T-cell (primary cell): ENCODE data around the gene RAC3. TPM values are rescaled to one million over a fixed set of nuclear protein-coding genes. Genes with fewer than 3 reads are reported as not detected.

Experiments
- ATAC-seq, 4 experiments: fragments of 200-7000 bp in 3 of 4; fragments of 150-1000 bp in 1 of 4; cut with Tn5 transposase; replicated peaks in 1 of 4; 1 replicate in 3 of 4; 2 replicates in 1 of 4; pipeline ENCODE4 v1.10.0; 2021; ENCODE audit warnings: moderate library complexity in 3 of 4, mild to moderate bottlenecking in 2 of 4, moderate number of reproducible peaks in 1 of 4
- CTCF ChIA-PET, 2 donors: fragments of 300-600 bp; sonication (Branson Sonifier 250); formaldehyde crosslinking; loops; one replicate each; lab custom pipeline; 2022; ENCODE audit warnings: antibody characterized with exemption in 2 of 2; lab: Charles Lee
- POLR2A ChIA-PET, 2 donors: fragments of 300-600 bp; sonication (Branson Sonifier 250); formaldehyde crosslinking; loops; one replicate each; lab custom pipeline; 2022; ENCODE audit warnings: antibody characterized with exemption in 2 of 2; lab: Charles Lee
- DNase-seq, 35 experiments: peaks; one replicate each; pipeline versions ENCODE4 v3.0.0 to v3.0.0-alpha.2; 2013 to 2023
- H3K27ac ChIP-seq: one replicate; pipeline ENCODE4 v1.5.1; 2013; ENCODE audit warnings: low read length
- H3K27me3 ChIP-seq, 2 experiments: replicated peaks in 1 of 2; 1 replicate in 1 of 2; 2 replicates in 1 of 2; pipeline versions ENCODE4 v1.6.1 to v1.7.0; 2013; ENCODE audit warnings: low read length in 1 of 2, mixed read lengths in 1 of 2; ENCODE audit not compliant: control insufficient read depth in 2 of 2, insufficient read depth in 2 of 2; ENCODE audit errors: extremely low read depth in 1 of 2
- H3K36me3 ChIP-seq, 2 donors: 1 replicate in 1 of 2; 2 replicates in 1 of 2; pipeline versions ENCODE4 v1.6.1 to v1.7.0; 2013; ENCODE audit warnings: low read length in 1 of 2; ENCODE audit not compliant: control insufficient read depth in 2 of 2, insufficient read depth in 1 of 2; ENCODE audit errors: extremely low read depth in 1 of 2
- H3K4me1 ChIP-seq, 2 experiments: 1 replicate in 1 of 2; 2 replicates in 1 of 2; pipeline versions ENCODE4 v1.6.1 to v1.7.0; 2013; ENCODE audit warnings: low read length in 2 of 2, mixed read lengths in 1 of 2; ENCODE audit not compliant: insufficient read depth in 2 of 2, control insufficient read depth in 1 of 2; ENCODE audit errors: extremely low read depth in 1 of 2
- H3K4me3 ChIP-seq, 2 donors: 1 replicate in 1 of 2; 2 replicates in 1 of 2; pipeline versions ENCODE4 v1.5.1 to v1.7.0; 2013; ENCODE audit warnings: mild to moderate bottlenecking in 2 of 2, low read length in 1 of 2, moderate library complexity in 1 of 2; ENCODE audit not compliant: control insufficient read depth in 1 of 2; ENCODE audit errors: extremely low read depth in 1 of 2
- H3K9me3 ChIP-seq: 2 replicates; pipeline ENCODE4 v1.7.0; 2013
- H3K27ac Mint-ChIP-seq, 2 donors: one replicate each; pipeline ENCODE4 v1.8.0; 2020 to 2021; ENCODE audit warnings: mild to moderate bottlenecking in 2 of 2, mixed read lengths in 2 of 2
- H3K27me3 Mint-ChIP-seq, 2 donors: one replicate each; pipeline ENCODE4 v1.8.0; 2021 to 2022; ENCODE audit warnings: mixed read lengths in 2 of 2
- H3K36me3 Mint-ChIP-seq: one replicate; pipeline ENCODE4 v1.8.0; 2021; ENCODE audit warnings: mixed read lengths
- H3K4me1 Mint-ChIP-seq, 3 donors: one replicate each; pipeline ENCODE4 v1.8.0; 2020 to 2022; ENCODE audit warnings: mixed read lengths in 3 of 3, mild to moderate bottlenecking in 1 of 3
- H3K4me3 Mint-ChIP-seq, 3 donors: one replicate each; pipeline ENCODE4 v1.8.0; 2020 to 2022; ENCODE audit warnings: mild to moderate bottlenecking in 3 of 3, mixed read lengths in 3 of 3, moderate library complexity in 3 of 3
- H3K9me3 Mint-ChIP-seq, 3 donors: one replicate each; pipeline ENCODE4 v1.8.0; 2020 to 2022; ENCODE audit warnings: mixed read lengths in 3 of 3
- WGBS: methylation state at CpG from one replicate; pipeline ENCODE4 v1.1.5; 2013; ENCODE audit warnings: missing lambda C conversion rate; ENCODE audit not compliant: insufficient coverage; 5-methylcytosine and 5-hydroxymethylcytosine counted together
- total RNA-seq, 35 experiments: library from RNA in 6 of 35; stranded (reverse) in 6 of 35; fragments of 120-200 nt in 1 of 35; gene quantifications; one replicate each; pipeline versions ENCODE4 v1.2.1 to v1.2.4 and lab custom pipeline; 2013 to 2026

RAC3 gene
- total RNA-seq, 5 donors from 2014 or later (not counting 1 experiment from before 2014, with no cell fraction given) = 1.1 to 5.4 (median 3.6) TPM

DNA sequence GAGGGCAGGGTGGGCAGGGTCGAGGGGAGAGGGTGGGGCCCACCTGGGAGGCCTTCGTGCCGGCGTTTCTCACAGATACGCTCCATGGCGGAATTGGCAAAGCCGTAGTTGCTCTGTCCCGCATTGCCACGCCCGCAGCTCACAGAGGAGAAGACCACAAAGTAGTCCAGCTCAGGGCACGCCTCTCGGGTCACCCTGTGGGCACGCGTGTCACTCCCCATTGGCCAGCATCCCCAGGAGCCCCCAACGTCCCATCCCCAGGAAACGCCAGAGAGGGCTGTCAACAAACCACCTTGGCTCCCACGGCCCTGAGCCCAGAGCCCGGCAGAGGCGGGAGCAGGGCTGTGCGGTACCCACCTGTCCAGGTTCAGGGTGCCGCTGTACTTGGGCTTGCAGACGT is 50.5 kb downstream of the RAC3 start:
- Histone ChIP-seq H3K4me3 (no peak overlapping the region), H3K36me3 (peaks cover 41 to 62% of the 10 kb centered on the region in 2 donors), H3K27me3 (no peaks in the 10 kb centered on the region), H3K27ac (no peak overlapping the region), H3K4me1 (no peaks in the 10 kb centered on the region), H3K9me3 (no peaks in the 10 kb centered on the region)
- ATAC-seq = no peak
- peak in 1 of 35 experiments; percentile 0 for DNase-seq
- CTCF ChIA-PET = no interaction called here
- Mint-ChIP-seq H3K9me3 (no peaks in the 10 kb centered on the region), H3K4me3 (no peak overlapping the region), H3K27me3 (no peaks in the 10 kb centered on the region), H3K27ac (no peak overlapping the region), H3K4me1 (no peaks in the 10 kb centered on the region), H3K36me3 (peaks cover 8% of the 10 kb centered on the region)
- 95% methylated on average over 21 of the region's 22 CpGs for WGBS
- POLR2A ChIA-PET = no interaction called here

DNA sequence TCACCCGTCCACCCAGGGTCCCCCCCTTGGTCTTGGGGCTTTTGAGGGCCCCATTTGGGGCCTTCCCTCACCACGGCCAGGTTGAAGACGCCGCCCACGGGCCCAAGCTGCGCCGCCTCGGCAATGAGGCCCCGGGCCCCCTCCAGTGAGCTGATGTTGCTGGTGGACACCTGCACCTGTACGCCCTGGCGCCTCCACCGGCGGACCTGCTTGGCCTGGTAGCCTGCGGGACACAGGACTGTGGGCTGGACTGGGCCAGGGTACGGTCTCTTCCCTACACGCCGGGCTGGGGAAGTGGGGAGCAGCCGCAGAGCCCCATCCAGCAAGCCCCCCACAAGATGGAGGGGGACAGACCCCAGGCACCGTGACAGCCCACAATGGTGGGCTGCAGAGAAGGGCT is 51.0 kb downstream of the RAC3 start:
- H3K27me3 ChIP-seq = no peaks in the 10 kb centered on the region
- Mint-ChIP-seq H3K36me3 (peaks cover 8% of the 10 kb centered on the region), H3K4me1 (no peaks in the 10 kb centered on the region), H3K9me3 (no peaks in the 10 kb centered on the region), H3K27ac (no peak overlapping the region), H3K27me3 (no peaks in the 10 kb centered on the region), H3K4me3 (no peak overlapping the region)
- H3K27ac ChIP-seq = no peak overlapping the region
- H3K4me1 ChIP-seq = no peaks in the 10 kb centered on the region
- peaks cover 41 to 67% of the 10 kb centered on the region in 2 donors for H3K36me3 ChIP-seq
- peak in 1 of 35 experiments; percentile 6 for DNase-seq
- 89% methylated on average over 14 of the region's 19 CpGs for WGBS
- no peaks in the 10 kb centered on the region for H3K9me3 ChIP-seq
- ChIA-PET POLR2A (no interaction called here), CTCF (no interaction called here)
- H3K4me3 ChIP-seq = no peak overlapping the region
- ATAC-seq = no peak

- 95% methylated on average over 24 of the region's 24 CpGs for WGBS
- CTCF ChIA-PET = no interaction called here
- peaks cover 41 to 71% of the 10 kb centered on the region in 2 donors for H3K36me3 ChIP-seq
These were observed 51.5 kb downstream of the RAC3 start for GRCh38 chr17:82083009-82083408.

More at GRCh38 chr17:82083009-82083408, 51.5 kb downstream of the RAC3 start:
- Mint-ChIP-seq H3K4me3 (no peak overlapping the region), H3K4me1 (no peaks in the 10 kb centered on the region), H3K27ac (no peak overlapping the region), H3K9me3 (no peaks in the 10 kb centered on the region), H3K36me3 (peaks cover 8% of the 10 kb centered on the region), H3K27me3 (no peaks in the 10 kb centered on the region)
- no peaks in the 10 kb centered on the region for H3K9me3 ChIP-seq
- ATAC-seq = no peak
- H3K4me3 ChIP-seq = no peak overlapping the region
- no peaks in the 10 kb centered on the region for H3K27me3 ChIP-seq
- H3K27ac ChIP-seq = no peak overlapping the region
- POLR2A ChIA-PET = no interaction called here
- H3K4me1 ChIP-seq = no peaks in the 10 kb centered on the region
- peak in 1 of 35 experiments; percentile 1 for DNase-seq

Other genes starting within 250 kb of the RAC3 start
- under 1 TPM in 1 of 5 donors, not detected in 4; 0.13 TPM for gene GCGR, start 227.5 kb upstream of the RAC3 start, total RNA-seq
- 10 to 100 TPM; 46.4 to 92.4 (median 77.1) TPM for gene MCRIP1, start 198.4 kb upstream of the RAC3 start, total RNA-seq
- gene PPP1R27, start 196.6 kb upstream of the RAC3 start, total RNA-seq = not detected
- 100 to 1,000 TPM; 228 to 324 (median 269) TPM for gene P4HB, start 171.1 kb upstream of the RAC3 start, total RNA-seq
- 100 to 1,000 TPM; 473 to 577 (median 504) TPM for gene ARHGDIA, start 160.3 kb upstream of the RAC3 start, total RNA-seq
- 10 to 100 TPM; 58.2 to 82.9 (median 63.4) TPM for gene ALYREF, start 140.1 kb upstream of the RAC3 start, total RNA-seq
- gene ANAPC11, start 140.0 kb upstream of the RAC3 start, total RNA-seq = 10 to 100 TPM; 37.6 to 61.3 (median 51.1) TPM
- under 1 TPM; 0.16 to 0.51 (median 0.41) TPM for gene NPB, start 129.4 kb upstream of the RAC3 start, total RNA-seq
- 10 to 100 TPM; 24.5 to 55.2 (median 48.2) TPM for gene PCYT2, start 120.3 kb upstream of the RAC3 start, total RNA-seq
- gene SIRT7, start 113.5 kb upstream of the RAC3 start, total RNA-seq = 10 to 100 TPM; 54.3 to 96.2 (median 77.4) TPM
- 10 to 100 TPM; 10.6 to 24.8 (median 18.8) TPM for gene MAFG, start 103.9 kb upstream of the RAC3 start, total RNA-seq
- gene PYCR1, start 94.4 kb upstream of the RAC3 start, total RNA-seq = 10 to 100 TPM in 2 of 5 donors, 1 to 10 TPM in 2, under 1 TPM in 1; 0.93 to 15.4 (median 8.2) TPM
- gene MYADML2, start 84.4 kb upstream of the RAC3 start, total RNA-seq = not detected
- gene NOTUM, start 70.5 kb upstream of the RAC3 start, total RNA-seq = under 1 TPM in 3 of 5 donors, not detected in 2; 0.13 to 0.33 (median 0.29) TPM
- gene ASPSCR1, start 54.0 kb upstream of the RAC3 start, total RNA-seq = 10 to 100 TPM; 34.6 to 49.7 (median 44.9) TPM
- 10 to 100 TPM; 26.7 to 47.8 (median 43.7) TPM for gene CENPX, start 8.8 kb upstream of the RAC3 start, total RNA-seq
- gene LRRC45, start 8.4 kb upstream of the RAC3 start, total RNA-seq = 10 to 100 TPM; 13.3 to 28.5 (median 22.3) TPM
- 100 to 1,000 TPM in 1 of 5 donors, 10 to 100 TPM in 4; 70.4 to 111 (median 96.1) TPM for gene DCXR, start 6.0 kb downstream of the RAC3 start, total RNA-seq
- gene RFNG, start 20.1 kb downstream of the RAC3 start, total RNA-seq = 10 to 100 TPM; 31.5 to 38.6 (median 35.2) TPM
- 100 to 1,000 TPM in 2 of 5 donors, 10 to 100 TPM in 3; 75.3 to 117 (median 98.0) TPM for gene GPS1, start 20.2 kb downstream of the RAC3 start, total RNA-seq
- gene DUS1L, start 34.1 kb downstream of the RAC3 start, total RNA-seq = 100 to 1,000 TPM; 137 to 186 (median 177) TPM
- 100 to 1,000 TPM in 2 of 5 donors, 10 to 100 TPM in 3; 48.2 to 144 (median 52.5) TPM for gene FASN, start 66.6 kb downstream of the RAC3 start, total RNA-seq
- 100 to 1,000 TPM in 3 of 5 donors, 10 to 100 TPM in 2; 86.4 to 127 (median 103) TPM for gene CCDC57, start 181.2 kb downstream of the RAC3 start, total RNA-seq
- 10 to 100 TPM; 31.9 to 47.3 (median 40.9) TPM for gene SLC16A3, start 197.4 kb downstream of the RAC3 start, total RNA-seq
- gene CSNK1D, start 242.0 kb downstream of the RAC3 start, total RNA-seq = 100 to 1,000 TPM; 177 to 273 (median 194) TPM